Measurements from ENCODE around the gene WDR5. TPM values are rescaled to one million over a fixed set of nuclear protein-coding genes. Genes with fewer than 3 reads are reported as not detected.

Gene WDR5
- total and polyA plus RNA-seq, 9 of the 15 experiments (the other 6 are each of a cell fraction or from before 2014, with no cell fraction given), result 3.0 to 56.8 (median 38.6) TPM

GRCh38 chr9:134162212-134162775 lies 26.4 kb downstream of the WDR5 start:
- POLR2A ChIA-PET, result no interaction called here
- H3K27me3 ChIP-seq (ENCODE audit: control insufficient read depth in 2 of 2, insufficient read depth in 2 of 2, low read length in 2 of 2), result no peaks in the 10 kb centered on the region
- no TSS peak for BruUV-seq (replicated peaks)
- in situ Hi-C loops (cut with MboI), result no loop called here
- no peak for DNase-seq (ENCODE audit: extremely low read depth in 1 of 4, low spot score in 3 of 4)
- H3K27ac ChIP-seq (ENCODE audit: extremely low read depth, low read depth, low read length), result no peak overlapping the region
- no peak overlapping the region for H3K4me3 ChIP-seq
- H3K36me3 ChIP-seq (ENCODE audit: control insufficient read depth, insufficient read depth, low read length), result peaks cover 26% of the 10 kb centered on the region; the same call in 2 of the 3 replicates
- no peak for TF ChIP-seq FOXM1 (IDR thresholded peaks at IDR 0.05; ENCODE audit: low read depth)
- TF ChIP-seq FOXM1 (CRISPR knock-in tag; IDR thresholded peaks at IDR 0.05; ENCODE audit: low read depth), result no peak
- no peak for TF ChIP-seq SNIP1 (IDR thresholded peaks at IDR 0.05; ENCODE audit: low read depth)
- no peak for TF ChIP-seq ASH1L (IDR thresholded peaks at IDR 0.05; ENCODE audit: borderline replicate concordance, low read depth, partially characterized antibody)
- TF ChIP-seq ZNF717 (CRISPR knock-in tag; IDR thresholded peaks at IDR 0.05), result no peak
- no peak for TF ChIP-seq KLF13 (tag; IDR thresholded peaks at IDR 0.05; ENCODE audit: borderline replicate concordance, low read depth)
- TF ChIP-seq ZNF143 (CRISPR knock-in tag; IDR thresholded peaks at IDR 0.05), result no peak
- TF ChIP-seq KAT7 (CRISPR knock-in tag; IDR thresholded peaks at IDR 0.05; ENCODE audit: borderline replicate concordance), result no peak
- TF ChIP-seq ZNF274 (IDR thresholded peaks at IDR 0.05; ENCODE audit: borderline replicate concordance, low read depth, low read length), result no peak
- TF ChIP-seq, protein P1, sequence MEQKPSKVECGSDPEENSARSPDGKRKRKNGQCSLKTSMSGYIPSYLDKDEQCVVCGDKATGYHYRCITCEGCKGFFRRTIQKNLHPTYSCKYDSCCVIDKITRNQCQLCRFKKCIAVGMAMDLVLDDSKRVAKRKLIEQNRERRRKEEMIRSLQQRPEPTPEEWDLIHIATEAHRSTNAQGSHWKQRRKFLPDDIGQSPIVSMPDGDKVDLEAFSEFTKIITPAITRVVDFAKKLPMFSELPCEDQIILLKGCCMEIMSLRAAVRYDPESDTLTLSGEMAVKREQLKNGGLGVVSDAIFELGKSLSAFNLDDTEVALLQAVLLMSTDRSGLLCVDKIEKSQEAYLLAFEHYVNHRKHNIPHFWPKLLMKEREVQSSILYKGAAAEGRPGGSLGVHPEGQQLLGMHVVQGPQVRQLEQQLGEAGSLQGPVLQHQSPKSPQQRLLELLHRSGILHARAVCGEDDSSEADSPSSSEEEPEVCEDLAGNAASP (IDR thresholded peaks at IDR 0.05), result no peak
- TF ChIP-seq SRF (CRISPR knock-in tag; IDR thresholded peaks at IDR 0.05), result no peak
- no peak for ATAC-seq
- no peaks in the 10 kb centered on the region for H3K79me2 ChIP-seq (ENCODE audit: control insufficient read depth, insufficient read depth, low read length)
- WGBS (ENCODE audit: insufficient coverage, low coverage, missing lambda C conversion rate), result 87% methylated on average over 9 of the region's 9 CpGs
- no peaks in the 10 kb centered on the region for H3K9me1 ChIP-seq (ENCODE audit: control insufficient read depth, insufficient read depth, low read length)
- H3K4me1 ChIP-seq (replicated peaks in 1 of 2; ENCODE audit: control insufficient read depth in 2 of 2, insufficient read depth in 2 of 2, low read length in 2 of 2), result peaks cover 3 to 27% of the 10 kb centered on the region in 2 experiments; a peak in 2 of 5 replicates
- no peak overlapping the region for H3K4me2 ChIP-seq (ENCODE audit: insufficient read depth, low read length)
- no peaks in the 10 kb centered on the region for H4K20me1 ChIP-seq (replicated peaks; ENCODE audit: control insufficient read depth, insufficient read depth, low read length)
- no peak overlapping the region for H2AFZ ChIP-seq (ENCODE audit: low read depth, low read length)
- no peak overlapping the region for H3K9ac ChIP-seq (ENCODE audit: insufficient read depth in 1 of 2, low read depth in 2 of 2, low read length in 2 of 2)
- intact Hi-C loops (cut with micrococcal nuclease), result loop anchor here (10.0 kb wide), 1 partner anchor 1147 kb away; no protein-coding TSS in a partner anchor
- CTCF ChIA-PET (ENCODE audit: low intra/inter-chr PET ratio), result no interaction called here
- no peaks in the 10 kb centered on the region; the same call in 1 of the 2 replicates for H3K9me3 ChIP-seq (replicated peaks; ENCODE audit: control insufficient read depth, insufficient read depth, low read depth, low read length)
- FAIRE-seq, result no peak

Data from K562 (cell line).